ENCODE data around the gene PRKAA2.
"Not testable (repeated sequence)": the region's sequence is repeated elsewhere in the genome, so short reads cannot be mapped to it uniquely, and the experiment has no call there.

The PRKAA2 gene

GRCh38 chr1:56644919-56645676 is at the start of gene PRKAA2:
TSS of gene PRKAA2 (plus strand) at chr1:56645314. CDS start at chr1:56645388, 74 bp downstream.
- no peak for DNase-seq (ENCODE audit: low read depth)

GRCh38 chr1:56595397-56596191 is 49.5 kb upstream of the PRKAA2 start:
- not testable (repeated sequence) for DNase-seq (ENCODE audit: low read depth)

GRCh38 chr1:56610097-56610496 is 35.0 kb upstream of the PRKAA2 start:
- DNase-seq (ENCODE audit: low read depth), result not testable (repeated sequence)

- DNase-seq (ENCODE audit: low read depth), result not testable (repeated sequence)
Measured at GRCh38 chr1:56610770-56611169, 34.3 kb upstream of the PRKAA2 start.

- DNase-seq (ENCODE audit: low read depth), result no peak
Measured at GRCh38 chr1:56617141-56617540, 28.0 kb upstream of the PRKAA2 start.

- no peak for DNase-seq (ENCODE audit: low read depth)
Measured at GRCh38 chr1:56625819-56626440, 19.2 kb upstream of the PRKAA2 start.

GRCh38 chr1:56626546-56626945 is 18.6 kb upstream of the PRKAA2 start:
- no peak for DNase-seq (ENCODE audit: low read depth)

- DNase-seq (ENCODE audit: low read depth), result no peak
Measured at GRCh38 chr1:56627019-56627635, 18.0 kb upstream of the PRKAA2 start.

GRCh38 chr1:56627636-56628039 is 17.5 kb upstream of the PRKAA2 start:
- no peak for DNase-seq (ENCODE audit: low read depth)

- no peak for DNase-seq (ENCODE audit: low read depth)
Measured at GRCh38 chr1:56630786-56631185, 14.3 kb upstream of the PRKAA2 start.

- no peak for DNase-seq (ENCODE audit: low read depth)
Measured at GRCh38 chr1:56631901-56632300, 13.2 kb upstream of the PRKAA2 start.

- no peak for DNase-seq (ENCODE audit: low read depth)
Measured at GRCh38 chr1:56634981-56635380, 10.1 kb upstream of the PRKAA2 start.

GRCh38 chr1:56638248-56638647 is 6.9 kb upstream of the PRKAA2 start:
- DNase-seq (ENCODE audit: low read depth), result no peak

- no peak for DNase-seq (ENCODE audit: low read depth)
Measured at GRCh38 chr1:56639211-56639610, 5.9 kb upstream of the PRKAA2 start.

GRCh38 chr1:56643661-56644060 is 1.5 kb upstream of the PRKAA2 start:
- no peak for DNase-seq (ENCODE audit: low read depth)

GRCh38 chr1:56644064-56644918 is 823 bp upstream of the PRKAA2 start:
- no peak for DNase-seq (ENCODE audit: low read depth)

- no peak for DNase-seq (ENCODE audit: low read depth)
Measured at GRCh38 chr1:56645677-56646305, 677 bp downstream of the PRKAA2 start.

GRCh38 chr1:56646611-56647010 is 1.5 kb downstream of the PRKAA2 start:
- DNase-seq (ENCODE audit: low read depth), result no peak

- DNase-seq (ENCODE audit: low read depth), result no peak
Measured at GRCh38 chr1:56647106-56647505, 2.0 kb downstream of the PRKAA2 start.

GRCh38 chr1:56648546-56648945 is 3.4 kb downstream of the PRKAA2 start:
- DNase-seq (ENCODE audit: low read depth), result no peak
